NCI-H524 (cell line): Measurements from ENCODE around the gene SYPL1.

Experiments
- DNase-seq, 2 experiments: peaks; one replicate each; lab custom pipeline; 2025; lab: John Stamatoyannopoulos, UW

Gene SYPL1

DNA sequence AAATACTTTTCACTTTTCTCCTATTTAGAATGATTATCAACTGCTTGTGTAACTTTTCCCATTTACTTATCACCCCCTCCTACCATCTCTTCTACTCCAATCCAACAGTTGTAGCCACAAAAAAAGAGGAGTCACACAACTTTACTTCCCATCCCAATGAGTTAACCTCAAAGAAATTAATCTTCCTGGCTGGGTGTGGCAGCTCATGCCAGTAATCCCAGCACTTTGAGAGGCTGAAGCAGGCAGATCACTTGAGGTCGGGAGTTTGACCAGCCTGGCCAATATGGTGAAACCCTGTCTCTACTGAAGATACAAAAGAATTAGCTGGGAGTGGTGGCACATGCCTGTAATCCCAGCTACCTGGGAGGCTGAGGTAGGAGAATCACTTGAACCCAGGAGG, 19.9 kb downstream of the SYPL1 start:
- no peak for DNase-seq

DNA sequence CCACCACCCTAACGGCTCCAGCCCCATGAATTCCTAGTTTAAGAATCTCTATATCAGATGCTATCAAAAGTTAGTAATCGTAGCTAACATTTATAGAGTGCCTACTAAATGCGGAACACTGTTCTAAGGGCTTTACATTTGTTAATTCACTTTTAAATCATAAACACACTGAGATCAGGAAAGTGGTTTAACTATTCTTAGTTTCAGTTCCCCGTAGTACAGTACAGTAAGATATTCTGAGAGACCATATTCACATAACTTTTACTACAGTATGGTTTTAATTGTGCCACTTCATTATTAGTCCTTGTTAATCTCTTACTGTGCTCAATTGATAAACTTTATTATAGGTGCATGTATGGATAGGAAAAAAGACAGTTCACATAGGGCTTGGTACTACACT, 22.5 kb downstream of the SYPL1 start:
- no peak for DNase-seq

DNA sequence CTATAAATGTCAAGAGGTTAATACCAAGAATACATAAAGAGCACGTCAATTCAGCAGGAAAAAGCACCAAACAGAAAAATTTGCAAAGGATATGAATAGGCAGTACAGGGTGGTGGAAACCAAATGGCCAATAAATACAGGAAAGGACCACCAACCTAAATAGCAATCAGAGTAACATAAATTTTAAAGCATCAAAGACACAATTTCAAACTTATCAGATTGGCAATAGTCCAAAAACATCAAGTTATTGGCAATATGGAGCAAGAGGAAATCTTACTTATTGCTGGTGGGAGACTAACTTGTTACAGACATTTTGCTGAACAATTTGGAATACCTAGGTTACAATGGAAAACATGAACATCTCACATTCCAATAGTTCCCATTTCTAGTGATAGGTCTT, 24.1 kb downstream of the SYPL1 start:
- DNase-seq, result no peak

DNA sequence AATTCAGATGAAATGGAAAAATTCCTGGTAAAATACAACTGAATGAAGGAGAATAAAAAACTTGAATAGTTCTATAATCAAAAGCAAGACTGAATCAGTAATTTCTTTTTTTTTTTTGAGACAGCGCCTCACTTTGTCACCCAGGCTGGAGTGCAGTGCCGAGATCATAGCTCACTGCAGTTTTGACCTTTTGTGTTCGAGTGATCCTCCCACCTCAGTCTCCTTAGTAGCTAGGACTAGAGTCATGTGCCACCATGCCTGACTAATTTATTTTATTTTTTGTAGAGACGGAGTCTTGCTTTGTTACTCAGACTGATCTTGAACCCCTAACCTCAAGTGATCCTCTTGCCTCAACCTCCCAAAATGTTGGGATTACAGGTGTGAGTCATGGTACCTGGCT, 26.1 kb downstream of the SYPL1 start:
- DNase-seq, result no peak

DNA sequence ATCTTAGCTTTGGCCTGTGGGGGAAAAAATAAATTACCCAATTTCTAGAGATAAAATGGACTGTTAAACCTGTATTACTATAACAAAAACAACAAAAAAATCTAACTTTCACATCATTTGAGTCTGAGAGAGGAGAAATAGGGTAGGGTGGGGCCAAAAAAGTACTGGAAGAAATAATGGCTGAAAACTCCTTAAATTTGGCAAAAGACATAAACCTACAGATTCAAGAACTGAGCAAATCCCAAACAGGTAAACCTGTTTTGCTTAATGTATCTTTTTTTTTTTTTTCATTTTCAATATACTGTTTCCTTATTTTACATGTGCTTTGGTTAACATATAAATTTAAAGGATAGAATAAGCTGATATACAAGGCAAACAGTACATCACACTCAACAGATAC, 27.1 kb downstream of the SYPL1 start:
- DNase-seq, result no peak

DNA sequence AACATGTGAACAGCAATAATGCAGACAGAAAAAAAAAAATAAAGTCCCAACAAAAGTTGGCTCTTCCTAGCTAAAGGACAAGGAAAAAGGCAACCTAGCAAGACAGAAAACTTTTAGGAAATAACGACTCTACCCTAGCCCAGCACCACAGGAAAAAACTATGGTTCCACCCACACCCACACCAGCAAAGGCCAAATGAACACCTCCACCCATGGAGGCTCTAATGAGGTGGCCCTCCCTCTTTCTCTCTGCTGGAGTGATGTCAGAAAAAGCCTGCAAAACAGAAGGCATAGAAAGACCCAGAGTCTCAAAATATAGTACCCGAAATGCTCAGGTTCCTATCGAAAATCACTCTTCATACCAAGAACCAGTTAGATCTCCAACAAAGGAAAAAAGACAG, 28.4 kb downstream of the SYPL1 start:
- DNase-seq, result no peak

DNA sequence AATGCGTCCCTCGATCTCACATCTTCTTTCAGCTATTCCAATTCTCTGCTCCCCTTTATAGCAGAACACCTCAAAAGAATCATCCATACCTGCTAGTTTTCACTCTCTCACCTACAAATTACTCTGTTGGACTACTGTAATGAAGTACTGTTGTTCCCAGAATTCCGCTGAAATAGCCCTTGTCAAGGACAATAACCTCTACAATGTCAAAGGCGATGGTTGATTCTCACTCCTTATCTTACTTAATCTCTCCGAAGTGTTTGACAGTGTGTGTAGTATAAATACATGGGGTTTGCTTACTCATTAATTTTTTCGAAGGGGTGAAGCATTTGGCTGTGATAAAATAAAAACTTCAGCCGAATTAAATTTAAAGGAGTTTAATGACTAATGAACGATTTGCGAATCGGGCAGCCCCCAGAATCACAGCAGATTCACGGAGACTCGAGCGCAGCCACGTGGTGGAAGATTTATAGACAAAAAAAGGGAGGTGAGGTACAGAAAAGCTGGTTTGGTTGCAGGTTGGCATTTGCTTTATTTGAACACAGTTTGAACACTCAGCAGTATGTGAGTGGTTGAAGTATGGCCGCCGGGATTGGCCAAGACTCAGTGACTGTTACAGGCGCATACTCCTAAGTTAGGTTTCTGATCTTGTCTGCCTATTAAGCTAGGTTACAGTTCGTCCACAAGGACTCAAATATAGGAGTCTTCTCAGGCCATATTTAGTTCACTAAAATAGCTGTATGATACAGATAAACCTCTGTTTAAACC, 29.8 kb downstream of the SYPL1 start:
- DNase-seq, result no peak

DNA sequence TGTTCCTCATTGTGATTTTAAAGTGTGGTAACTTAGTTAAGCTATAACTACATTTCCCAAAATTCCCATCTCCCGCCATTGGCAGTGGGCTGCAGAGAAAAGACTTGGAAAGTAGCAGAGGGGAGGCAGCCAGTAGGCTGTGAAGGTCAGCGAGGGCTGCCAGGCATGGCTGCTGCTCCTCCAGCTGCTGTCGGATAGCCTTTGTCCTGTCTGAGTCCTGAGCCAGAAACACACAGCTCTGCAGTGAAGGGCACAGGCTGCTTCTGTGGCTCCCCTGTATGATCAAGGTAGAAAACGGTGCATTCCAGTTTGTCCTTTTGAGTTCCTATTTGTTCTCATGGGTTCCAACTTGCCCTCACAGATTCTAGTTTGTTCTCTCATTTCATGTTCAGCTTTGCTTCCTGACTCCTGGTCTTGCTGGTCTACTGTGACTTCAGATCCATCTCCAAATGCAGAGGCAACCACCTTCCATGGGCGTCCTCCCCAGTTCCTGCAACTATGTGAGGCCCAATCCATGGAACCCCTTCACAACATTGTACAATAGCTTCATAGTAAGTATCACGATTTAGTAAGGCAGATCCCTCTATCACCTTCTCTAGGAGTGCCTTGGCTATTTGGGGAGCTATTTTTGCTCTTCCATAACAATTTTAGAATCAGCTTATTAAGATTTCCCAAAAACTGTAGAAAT, 31.7 kb downstream of the SYPL1 start:
- no peak for DNase-seq

DNA sequence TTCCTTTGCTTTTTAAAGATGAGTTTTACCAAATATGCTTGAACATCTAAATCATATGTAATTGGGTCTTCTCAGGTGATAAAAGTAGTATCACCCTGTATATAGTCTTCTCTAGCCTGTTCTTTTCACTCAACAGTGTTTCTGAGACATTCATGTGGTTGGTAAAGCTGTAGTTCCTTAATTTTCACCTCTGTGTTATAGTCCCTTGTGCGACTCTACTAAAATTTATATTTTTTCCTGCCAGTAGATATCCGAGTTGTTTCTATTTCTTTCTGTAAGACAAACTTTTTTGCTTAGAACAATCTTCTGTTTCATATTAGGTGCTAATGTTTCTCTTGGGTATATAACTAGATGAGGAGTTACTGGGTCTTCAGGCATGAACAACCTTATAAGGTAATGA, 35.6 kb downstream of the SYPL1 start:
- DNase-seq, result no peak

DNA sequence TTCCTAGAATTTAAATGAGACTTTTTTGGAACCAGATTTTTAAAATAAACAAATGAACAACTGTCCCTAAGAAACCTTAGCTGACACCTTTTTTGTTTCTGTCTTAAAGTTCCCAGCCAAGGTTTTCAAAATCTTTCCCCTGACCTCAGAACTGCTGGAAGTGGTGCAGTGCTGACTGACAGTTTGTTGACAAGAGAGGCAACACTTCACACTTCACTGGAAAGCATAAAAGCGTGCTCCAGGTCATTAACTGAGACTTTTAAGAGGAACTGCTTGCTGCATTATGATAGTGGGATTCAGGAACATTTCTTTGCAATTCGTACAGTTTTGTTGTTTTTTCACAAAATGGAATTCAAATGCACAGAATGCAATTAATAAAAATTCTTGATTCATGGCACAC, 36.2 kb downstream of the SYPL1 start:
- DNase-seq, result no peak

DNA sequence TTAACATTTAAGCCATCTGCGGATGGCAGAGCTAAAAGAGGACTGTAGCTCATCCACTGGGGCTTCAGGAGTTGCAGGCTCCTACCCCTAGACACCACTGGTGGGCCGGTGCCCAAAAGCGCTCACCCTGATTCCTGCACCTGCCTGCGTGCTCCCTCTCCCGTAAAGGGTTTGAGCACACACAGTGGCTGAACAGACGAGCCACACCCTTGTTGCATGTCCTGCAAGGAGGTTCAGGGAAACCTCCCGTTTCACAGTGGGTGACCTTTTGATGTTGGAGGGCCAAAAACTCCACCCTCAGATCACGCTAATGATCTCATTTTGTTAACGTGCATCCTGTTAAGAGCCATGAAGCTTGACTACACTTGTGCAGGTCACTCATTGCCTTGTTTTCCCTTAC, 37.9 kb downstream of the SYPL1 start:
- no peak for DNase-seq

DNA sequence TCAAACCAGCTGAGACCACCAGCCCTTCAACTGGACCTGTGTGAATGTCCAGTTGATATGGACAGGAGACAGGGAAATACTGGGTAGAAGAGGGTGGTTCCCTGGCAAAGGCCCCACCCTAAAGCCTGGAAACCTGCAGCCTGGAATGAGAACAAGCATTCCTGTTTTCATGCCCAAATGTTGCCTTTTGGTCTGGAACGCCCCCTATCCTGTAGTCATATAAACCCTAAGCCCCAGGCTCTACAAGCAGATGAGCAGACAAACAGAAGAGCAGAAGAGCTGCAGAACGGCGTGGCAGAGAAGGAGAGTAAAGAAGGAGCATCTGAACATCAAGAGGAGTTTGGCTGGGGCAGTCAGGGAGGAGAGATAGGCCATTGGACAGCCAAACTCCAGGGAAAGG, 38.4 kb downstream of the SYPL1 start:
- DNase-seq, result no peak

DNA sequence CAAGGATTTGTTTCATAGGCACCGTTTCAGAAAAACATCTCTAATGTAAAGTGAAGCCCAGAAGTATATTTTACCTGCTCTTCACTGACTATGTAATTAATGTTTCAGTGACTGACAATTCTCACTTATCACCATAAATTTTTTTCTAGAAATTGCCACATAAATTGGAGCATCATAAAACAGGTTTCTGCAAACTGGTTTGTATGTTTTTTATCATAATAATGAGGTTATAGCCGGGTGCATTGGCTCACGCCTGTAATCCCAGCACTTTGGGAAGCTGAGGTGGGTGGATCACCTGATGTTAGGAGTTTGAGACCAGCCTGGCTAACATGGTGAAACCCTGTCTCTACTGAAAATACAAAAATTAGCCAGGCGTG, 39.4 kb downstream of the SYPL1 start:
- no peak for DNase-seq

DNA sequence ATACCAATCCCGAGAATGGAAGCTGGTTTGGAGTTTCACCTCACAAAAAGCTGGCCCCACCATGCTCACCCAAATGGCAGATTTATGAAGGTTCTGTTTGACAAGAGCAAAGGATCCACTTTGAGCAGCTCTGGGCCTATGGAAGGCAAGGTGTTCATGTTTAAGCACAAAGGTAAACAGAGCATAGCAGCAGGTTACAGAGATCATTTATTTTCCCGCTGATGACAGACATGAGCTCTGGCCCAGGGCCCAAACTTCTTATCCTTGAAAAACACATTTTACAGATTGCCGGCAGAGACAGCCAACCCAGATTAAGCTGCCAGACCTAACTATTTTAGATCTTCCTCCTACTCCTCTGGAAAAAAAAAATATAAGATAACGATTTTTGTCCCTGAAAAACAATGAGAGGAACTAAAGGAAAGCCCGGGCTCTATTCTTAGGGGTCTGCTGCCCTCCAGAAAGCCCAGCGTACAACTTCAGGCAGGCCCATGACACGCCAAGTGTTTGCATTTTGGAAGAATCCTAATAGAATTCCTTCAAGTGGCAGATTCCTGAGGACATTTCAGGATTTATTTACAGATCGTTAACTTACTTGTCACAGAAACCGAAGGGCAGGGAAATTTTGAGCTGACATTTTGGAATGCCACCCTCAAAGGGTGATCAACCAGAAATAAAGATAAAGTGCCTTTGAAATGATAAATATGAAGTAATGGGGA, 40.0 kb downstream of the SYPL1 start:
- peak; percentile 33 to 63 for DNase-seq

DNA sequence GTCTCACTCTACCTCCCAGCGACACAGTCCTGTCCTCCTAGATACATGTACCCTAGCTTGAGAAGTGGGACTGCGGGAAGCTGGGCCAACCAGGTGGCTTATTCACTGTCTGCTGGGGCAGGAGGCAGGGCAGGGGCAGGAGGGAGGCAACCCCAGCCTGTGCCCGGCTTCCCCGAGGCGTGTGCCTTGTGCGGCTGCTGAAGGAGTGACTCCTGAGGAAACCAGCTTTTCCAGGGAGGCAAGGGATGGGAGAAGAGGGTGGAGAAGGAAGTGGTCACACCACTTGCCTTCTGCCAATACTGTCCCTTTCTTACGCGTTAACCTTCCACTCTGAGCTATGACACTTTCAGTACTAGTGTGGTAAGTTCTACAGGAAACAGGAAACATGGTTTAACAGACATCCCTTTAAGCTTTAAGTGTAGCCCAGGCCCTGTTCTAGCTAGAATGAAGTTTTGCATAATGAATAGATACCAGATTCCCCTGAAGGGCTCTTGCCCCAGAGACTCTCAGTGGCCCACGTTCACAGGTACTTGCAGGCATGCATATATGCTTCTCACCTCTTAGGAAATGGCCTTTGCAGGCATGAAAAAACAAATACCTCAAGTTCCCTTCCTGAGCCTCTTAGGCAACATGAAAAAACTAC, 40.6 kb downstream of the SYPL1 start:
- no peak for DNase-seq

DNA sequence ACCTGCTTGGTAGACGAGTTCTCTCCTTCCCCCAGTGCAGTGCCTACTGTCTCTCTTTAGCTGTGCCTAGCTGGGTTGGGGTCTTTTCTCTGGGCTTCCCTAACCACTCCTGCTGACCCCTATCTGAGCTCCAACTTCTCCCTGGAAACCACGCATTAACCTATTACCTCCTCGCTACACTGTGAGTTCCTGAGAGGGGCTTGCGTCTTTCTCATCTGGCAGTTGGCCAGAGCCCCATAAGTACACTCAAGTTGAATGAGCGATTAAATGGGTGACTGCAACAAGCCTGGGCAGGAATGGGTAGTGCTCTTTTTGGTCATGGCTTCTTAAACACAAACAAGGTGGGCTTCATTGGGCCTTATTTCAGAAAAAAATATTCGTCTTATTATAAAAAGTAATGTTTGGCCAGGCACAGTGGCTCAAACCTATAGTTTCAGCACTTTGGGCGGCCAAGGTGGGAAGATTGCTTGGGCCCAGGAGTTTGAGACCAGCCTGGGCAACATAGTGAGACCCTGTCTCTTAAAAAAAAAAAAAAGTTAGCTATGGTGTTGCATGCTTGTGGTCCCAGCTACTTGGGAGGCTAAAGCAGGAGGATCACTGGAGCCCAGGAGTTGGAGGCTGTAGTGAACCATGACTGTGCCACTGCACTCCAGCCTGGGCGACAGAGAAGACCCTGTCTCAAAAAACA, 41.4 kb downstream of the SYPL1 start:
- DNase-seq, result peak; percentile 88 to 94

DNA sequence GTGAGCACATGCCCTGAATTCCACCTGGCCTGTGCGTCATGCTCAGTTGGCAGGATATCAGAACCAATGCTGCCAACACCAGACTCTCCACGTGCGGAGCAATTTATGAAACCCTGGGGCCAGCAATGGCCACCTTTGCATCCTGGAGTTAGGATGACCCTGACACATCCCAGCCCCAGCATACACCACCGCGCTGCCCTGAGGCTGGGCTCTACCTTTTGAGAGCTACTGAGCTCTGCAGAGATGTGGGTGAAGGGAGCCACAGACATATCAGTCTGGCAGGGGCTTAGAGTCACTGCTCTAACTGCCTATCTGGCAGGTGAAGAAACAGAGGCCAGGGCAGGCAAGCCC, 41.9 kb downstream of the SYPL1 start:
- DNase-seq, result no peak

DNA sequence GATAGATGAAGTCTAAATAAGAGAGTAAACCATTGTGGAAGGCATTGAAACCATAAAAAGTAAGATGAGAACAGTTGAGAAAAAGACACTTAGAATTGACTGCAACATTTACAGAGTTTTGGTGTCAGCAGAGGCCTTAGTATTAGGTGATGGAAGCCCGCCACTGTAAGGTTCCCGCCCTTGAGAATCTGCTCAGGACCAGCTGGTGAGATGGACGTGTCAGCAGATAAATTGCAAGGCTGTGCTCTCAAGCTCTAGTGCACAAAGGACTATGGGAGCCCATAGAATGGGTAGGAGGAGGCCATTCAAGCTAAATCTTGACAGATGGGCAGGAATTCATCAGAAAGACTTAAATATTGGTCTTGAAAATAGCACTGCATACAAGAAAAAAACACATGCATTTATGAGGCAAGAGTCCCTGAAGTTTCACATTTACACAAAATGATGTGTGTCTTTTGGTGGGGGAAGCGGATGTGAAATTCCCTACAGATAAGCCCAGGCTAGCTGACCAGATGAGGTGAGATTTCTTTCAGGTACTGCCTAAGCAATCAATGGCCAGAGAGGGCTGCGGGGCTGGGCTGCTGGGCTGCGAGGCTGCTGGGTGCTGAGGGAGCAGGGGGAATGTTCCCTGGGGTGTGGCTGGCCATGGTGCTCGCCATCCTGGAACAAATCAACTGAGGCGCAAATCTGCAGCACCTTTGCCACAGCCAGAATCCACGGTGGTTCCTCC, 42.5 kb downstream of the SYPL1 start:
- DNase-seq, result peak; percentile 67 to 90

DNA sequence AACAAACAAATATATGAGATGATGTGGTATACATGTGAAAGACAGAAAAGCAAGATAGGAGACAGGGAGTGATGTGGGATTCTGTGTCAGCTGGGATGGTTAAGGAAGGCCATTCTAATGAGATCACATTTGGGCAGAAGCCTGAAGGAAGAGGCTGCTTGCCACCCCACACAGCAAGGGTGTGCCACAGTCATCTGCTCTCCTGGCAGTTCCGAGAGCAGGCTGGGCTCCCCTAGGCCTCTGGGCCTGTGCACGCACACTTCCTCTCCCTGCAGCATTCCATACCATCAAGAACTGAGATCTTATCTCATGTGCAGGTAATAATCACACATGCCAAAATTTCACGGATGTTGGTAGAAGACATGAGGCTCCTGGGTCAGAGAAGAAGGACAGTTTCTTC, 43.1 kb downstream of the SYPL1 start:
- DNase-seq, result no peak

DNA sequence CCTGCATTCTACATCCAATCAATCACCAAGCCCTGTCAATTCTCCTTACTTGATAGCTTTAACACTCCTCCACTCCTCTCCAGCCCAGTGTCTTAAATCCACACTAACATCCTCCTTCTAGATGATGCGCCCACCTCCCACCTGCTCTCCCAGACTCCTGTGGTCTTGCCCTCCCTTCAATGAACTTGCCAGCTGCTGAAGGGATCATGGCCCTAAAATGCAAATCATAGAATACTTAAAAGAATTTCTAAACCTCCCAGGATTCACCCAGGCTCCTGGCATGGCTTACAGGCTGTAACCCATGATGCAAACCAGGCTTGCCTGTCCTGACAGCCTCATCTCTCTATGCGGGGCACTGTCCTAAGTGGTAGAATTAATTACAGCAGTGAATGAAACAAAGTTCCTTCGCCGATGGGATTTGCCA, 43.6 kb downstream of the SYPL1 start:
- DNase-seq, result peak; percentile 25 to 76

DNA sequence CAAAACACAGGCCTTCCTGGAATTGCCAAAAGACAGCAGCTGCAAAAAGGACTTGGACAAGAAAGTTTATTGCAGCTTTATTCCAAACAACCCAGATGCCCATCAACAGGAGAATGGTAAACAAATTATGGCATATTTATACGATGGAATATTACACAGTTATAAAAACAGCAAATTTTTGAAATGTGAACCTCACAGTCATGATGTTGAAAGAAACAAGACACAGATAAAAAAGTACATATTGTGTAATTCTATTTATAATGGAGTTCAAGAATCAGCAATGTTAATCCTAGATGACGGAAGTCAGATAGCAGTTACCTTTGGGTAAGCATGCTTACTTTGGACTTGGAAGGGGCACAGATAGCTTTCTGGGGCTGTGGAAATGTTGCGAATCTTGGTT, 44.4 kb downstream of the SYPL1 start:
- no peak for DNase-seq
